SK-N-SH (cell line): ENCODE results near the gene CDK3. TPM values are rescaled to one million over a fixed set of nuclear protein-coding genes. Genes with fewer than 3 reads are reported as not detected.

Experiments used
- CTCF ChIA-PET: fragments of 300-600, 350-600 bp; formaldehyde crosslinking; extraction: SDS; loops from one replicate; lab custom pipeline; 2021; lab: Yijun Ruan, JAX
- POLR2A ChIA-PET: fragments of 350-600 bp; sonication (Branson Sonifier 250); formaldehyde crosslinking; extraction: SDS; loops from one replicate; lab custom pipeline; 2020; ENCODE audit warnings: antibody characterized with exemption, inconsistent platforms; lab: Yijun Ruan, JAX
- DNase-seq: peaks from one replicate; pipeline ENCODE4 v3.0.0; 2012
- H2AFZ ChIP-seq: fragments of 200-600 bp; sonication (generic); 2 replicates; pipeline ENCODE4 v1.8.1; 2016; ENCODE audit warnings: antibody characterized with exemption, mild to moderate bottlenecking, low read depth
- H3F3A ChIP-seq: fragments of 200-600 bp; sonication (generic); replicated peaks from 2 replicates; pipeline ENCODE3; 2016; ENCODE audit warnings: antibody characterized with exemption, mild to moderate bottlenecking; ENCODE audit not compliant: insufficient read depth
- H3K27ac ChIP-seq, 2 experiments: fragments of 200-500 bp in 1 of 2; fragments of 200-600 bp in 1 of 2; sonication (Bioruptor generic) in 1 of 2; sonication (generic), shearing (Covaris generic) in 1 of 2; 2 replicates each; pipeline versions ENCODE4 v1.5.1 to v1.6.1; 2014 to 2016; ENCODE audit warnings: low read depth in 2 of 2, inconsistent platforms in 1 of 2, low read length in 1 of 2, mild to moderate bottlenecking in 1 of 2, mixed read lengths in 1 of 2
- H3K27me3 ChIP-seq: fragments of 200-600 bp; sonication (generic), shearing (Covaris generic); 2 replicates; pipeline ENCODE4 v1.6.1; 2016; ENCODE audit warnings: mixed run types; ENCODE audit not compliant: insufficient read depth
- H3K36me3 ChIP-seq, 2 experiments: fragments of 200-500 bp in 1 of 2; fragments of 200-600 bp in 1 of 2; sonication (Bioruptor generic) in 1 of 2; sonication (generic) in 1 of 2; replicated peaks in 1 of 2; 2 replicates each; pipeline versions ENCODE3 to v1.5.1; 2014 to 2016; ENCODE audit warnings: low read length in 1 of 2, mild to moderate bottlenecking in 1 of 2; ENCODE audit not compliant: insufficient read depth in 2 of 2, control insufficient read depth in 1 of 2
- H3K4me1 ChIP-seq, 2 experiments: fragments of 200-500 bp in 1 of 2; fragments of 200-600 bp in 1 of 2; sonication (Bioruptor generic) in 1 of 2; sonication (generic), shearing (Covaris generic) in 1 of 2; 2 replicates each; pipeline versions ENCODE4 v1.5.1 to v1.6.1; 2014 to 2016; ENCODE audit warnings: low read depth in 1 of 2, low read length in 1 of 2, mixed run types in 1 of 2; ENCODE audit not compliant: insufficient read depth in 2 of 2, control insufficient read depth in 1 of 2
- H3K4me2 ChIP-seq: fragments of 200-600 bp; sonication (generic), shearing (Covaris generic); 2 replicates; pipeline ENCODE4 v1.6.1; 2017; ENCODE audit warnings: mixed run types
- H3K4me3 ChIP-seq, 2 experiments: fragments of 200-500 bp in 1 of 2; fragments of 200-600 bp in 1 of 2; sonication (Bioruptor generic) in 1 of 2; sonication (generic), shearing (Covaris generic) in 1 of 2; 2 replicates each; pipeline versions ENCODE4 v1.5.1 to v1.8.1; 2014 to 2016; ENCODE audit warnings: low read depth in 2 of 2, inconsistent platforms in 1 of 2, low read length in 1 of 2, mild to moderate bottlenecking in 1 of 2, mixed read lengths in 1 of 2, moderate library complexity in 1 of 2
- H3K79me2 ChIP-seq: fragments of 200-600 bp; sonication (generic); 2 replicates; pipeline ENCODE4 v1.8.1; 2017; ENCODE audit warnings: mild to moderate bottlenecking; ENCODE audit not compliant: insufficient read depth
- H3K9ac ChIP-seq: fragments of 200-600 bp; sonication (generic); 2 replicates; pipeline ENCODE4 v1.6.1; 2017; ENCODE audit warnings: mixed run types
- H3K9me2 ChIP-seq: fragments of 200-600 bp; sonication (generic); 2 replicates; pipeline ENCODE4 v1.6.1; 2017; ENCODE audit warnings: mixed run types
- H3K9me3 ChIP-seq: fragments of 200-600 bp; sonication (generic); 2 replicates; pipeline ENCODE4 v1.6.1; 2017; ENCODE audit warnings: mixed run types, mild to moderate bottlenecking, moderate library complexity
- H4K20me1 ChIP-seq: fragments of 200-600 bp; sonication (generic); 2 replicates; pipeline ENCODE4 v1.6.1; 2017; ENCODE audit warnings: mild to moderate bottlenecking, mixed run types; ENCODE audit not compliant: insufficient read depth
- ELF1 ChIP-seq: IDR thresholded peaks from 2 replicates; pipeline ENCODE4 v1.4.0; 2012
- EP300 ChIP-seq, 2 experiments: IDR thresholded peaks; 2 replicates each; pipeline versions ENCODE4 v1.4.0 to v1.6.1; 2012; ENCODE audit warnings: borderline replicate concordance in 1 of 2, low read depth in 1 of 2, low read length in 1 of 2
- EZH2phosphoT487 ChIP-seq: fragments of 200-600 bp; sonication (generic); IDR thresholded peaks from 2 replicates; pipeline ENCODE4 v1.6.1; 2017; ENCODE audit warnings: low read depth, mixed run types, mild to moderate bottlenecking, antibody characterized with exemption, moderate library complexity, borderline replicate concordance
- FOXM1 ChIP-seq: IDR thresholded peaks from 2 replicates; pipeline ENCODE4 v1.4.0; 2012; ENCODE audit warnings: low read depth, mild to moderate bottlenecking
- JUND ChIP-seq: IDR thresholded peaks from 2 replicates; pipeline ENCODE4 v1.4.0; 2012
- MEF2A ChIP-seq: IDR thresholded peaks from 2 replicates; pipeline ENCODE4 v1.4.0; 2012; ENCODE audit warnings: low read depth, borderline replicate concordance
- MXI1 ChIP-seq: IDR thresholded peaks from 2 replicates; pipeline ENCODE4 v1.6.1; 2012; ENCODE audit warnings: mild to moderate bottlenecking, low read depth, low read length, improper control_type of control experiment
- NFIC ChIP-seq: IDR thresholded peaks from 2 replicates; pipeline ENCODE4 v1.4.0; 2012; ENCODE audit warnings: borderline replicate concordance
- POLR2AphosphoS5 ChIP-seq: IDR thresholded peaks from 2 replicates; pipeline ENCODE4 v1.6.1; 2012; ENCODE audit warnings: low read depth, low read length
- RAD21 ChIP-seq: IDR thresholded peaks from 2 replicates; pipeline ENCODE4 v1.6.1; 2012; ENCODE audit warnings: mild to moderate bottlenecking, low read length
- RXRA ChIP-seq: IDR thresholded peaks from 2 replicates; pipeline ENCODE4 v1.4.0; 2012; ENCODE audit warnings: low read depth, mild to moderate bottlenecking, borderline replicate concordance
- SIN3A ChIP-seq: IDR thresholded peaks from 2 replicates; pipeline ENCODE4 v1.6.1; 2012; ENCODE audit warnings: low read depth, mild to moderate bottlenecking, low read length, moderate library complexity, borderline replicate concordance
- SMC3 ChIP-seq: IDR thresholded peaks from 2 replicates; pipeline ENCODE4 v1.6.1; 2012; ENCODE audit warnings: low read depth, low read length, improper control_type of control experiment
- TAF1 ChIP-seq: IDR thresholded peaks from 2 replicates; pipeline ENCODE4 v1.6.1; 2012; ENCODE audit warnings: low read depth, mild to moderate bottlenecking, low read length, moderate library complexity, borderline replicate concordance
- WGBS: methylation state at CpG from one replicate; pipeline ENCODE4 v1.1.6; 2017; ENCODE audit warnings: low lambda C conversion rate; 5-methylcytosine and 5-hydroxymethylcytosine counted together
- polyA plus RNA-seq, 3 experiments: library from polyadenylated mRNA; depleted of rRNA; stranded (reverse); fragments of >200 nt; gene quantifications; 2 replicates each; pipeline ENCODE4 v1.2.3, GENCODE V29; 2012
- TF ChIP-seq, protein P1 (sequence below): IDR thresholded peaks from 2 replicates; pipeline ENCODE4 v1.4.0; 2012; ENCODE audit warnings: low read depth, borderline replicate concordance
- TF ChIP-seq, protein P2 (sequence below): fragments of 150-350 bp; IDR thresholded peaks from 2 replicates; pipeline ENCODE4 v1.6.1; 2017; ENCODE audit warnings: antibody characterized with exemption, low read length, low read depth, borderline replicate concordance

Gene CDK3
- polyA plus RNA-seq, 1 of the 3 experiments (the other 2 are of a cell fraction): 14.6 TPM

DNA sequence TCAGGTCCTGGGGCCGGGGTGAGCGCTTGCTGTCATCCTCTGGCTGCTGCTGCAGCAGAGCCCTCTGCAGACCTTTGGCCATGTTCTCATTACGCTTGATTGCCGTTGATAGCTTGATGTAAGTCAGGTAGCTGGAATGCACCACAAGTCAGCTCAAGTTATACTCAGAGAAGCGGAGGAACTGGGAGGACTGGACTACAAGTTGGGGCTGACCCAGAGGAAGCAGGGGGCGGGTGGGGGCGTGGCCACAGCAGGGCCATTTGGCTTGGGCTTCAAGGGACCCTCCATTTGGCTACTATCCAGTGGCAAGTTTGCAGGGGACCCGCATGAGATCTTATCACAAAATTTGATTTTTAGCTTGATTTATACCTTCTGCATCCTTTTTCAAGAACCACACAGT, 45.4 kb downstream of the CDK3 start:
- no peaks in the 10 kb centered on the region for H4K20me1 ChIP-seq
- no peak overlapping the region for H2AFZ ChIP-seq
- H3F3A ChIP-seq: peaks cover 12% of the 10 kb centered on the region
- peaks cover 80 to 88% of the 10 kb centered on the region in 2 experiments for H3K36me3 ChIP-seq
- no peaks in the 10 kb centered on the region; the same call in 1 of the 2 replicates for H3K79me2 ChIP-seq
- H3K9ac ChIP-seq: no peak overlapping the region
- H3K27me3 ChIP-seq: no peaks in the 10 kb centered on the region
- WGBS: 90% methylated on average over 8 of the region's 8 CpGs
- H3K4me3 ChIP-seq: no peak overlapping the region
- no peak overlapping the region for H3K27ac ChIP-seq
- H3K4me2 ChIP-seq: no peak overlapping the region
- POLR2A ChIA-PET: no interaction called here
- no peaks in the 10 kb centered on the region for H3K4me1 ChIP-seq
- CTCF ChIA-PET: interaction anchor here (0.8 to 2.6 kb wide), 6 partner anchors 9 to 352 kb away, joined by 3 to 12 read pairs (median 4); partner anchors contain the start of gene CDK3
- DNase-seq: no peak
- TF ChIP-seq, protein P1, sequence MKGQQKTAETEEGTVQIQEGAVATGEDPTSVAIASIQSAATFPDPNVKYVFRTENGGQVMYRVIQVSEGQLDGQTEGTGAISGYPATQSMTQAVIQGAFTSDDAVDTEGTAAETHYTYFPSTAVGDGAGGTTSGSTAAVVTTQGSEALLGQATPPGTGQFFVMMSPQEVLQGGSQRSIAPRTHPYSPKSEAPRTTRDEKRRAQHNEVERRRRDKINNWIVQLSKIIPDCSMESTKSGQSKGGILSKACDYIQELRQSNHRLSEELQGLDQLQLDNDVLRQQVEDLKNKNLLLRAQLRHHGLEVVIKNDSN: no peak
- TF ChIP-seq RXRA: no peak
- TF ChIP-seq, protein P2, sequence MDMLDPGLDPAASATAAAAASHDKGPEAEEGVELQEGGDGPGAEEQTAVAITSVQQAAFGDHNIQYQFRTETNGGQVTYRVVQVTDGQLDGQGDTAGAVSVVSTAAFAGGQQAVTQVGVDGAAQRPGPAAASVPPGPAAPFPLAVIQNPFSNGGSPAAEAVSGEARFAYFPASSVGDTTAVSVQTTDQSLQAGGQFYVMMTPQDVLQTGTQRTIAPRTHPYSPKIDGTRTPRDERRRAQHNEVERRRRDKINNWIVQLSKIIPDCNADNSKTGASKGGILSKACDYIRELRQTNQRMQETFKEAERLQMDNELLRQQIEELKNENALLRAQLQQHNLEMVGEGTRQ: no peak
- no peak for TF ChIP-seq MEF2A
- TF ChIP-seq RAD21: no peak
- TF ChIP-seq TAF1: no peak
- TF ChIP-seq POLR2AphosphoS5: no peak
- no peak for TF ChIP-seq FOXM1
- no peak for TF ChIP-seq EP300 (IDR thresholded peaks at IDR 0.05; ENCODE audit: borderline replicate concordance in 1 of 2, low read depth in 1 of 2, low read length in 1 of 2)
- no peaks in the 10 kb centered on the region for H3K9me3 ChIP-seq
- no peaks in the 10 kb centered on the region for H3K9me2 ChIP-seq

DNA sequence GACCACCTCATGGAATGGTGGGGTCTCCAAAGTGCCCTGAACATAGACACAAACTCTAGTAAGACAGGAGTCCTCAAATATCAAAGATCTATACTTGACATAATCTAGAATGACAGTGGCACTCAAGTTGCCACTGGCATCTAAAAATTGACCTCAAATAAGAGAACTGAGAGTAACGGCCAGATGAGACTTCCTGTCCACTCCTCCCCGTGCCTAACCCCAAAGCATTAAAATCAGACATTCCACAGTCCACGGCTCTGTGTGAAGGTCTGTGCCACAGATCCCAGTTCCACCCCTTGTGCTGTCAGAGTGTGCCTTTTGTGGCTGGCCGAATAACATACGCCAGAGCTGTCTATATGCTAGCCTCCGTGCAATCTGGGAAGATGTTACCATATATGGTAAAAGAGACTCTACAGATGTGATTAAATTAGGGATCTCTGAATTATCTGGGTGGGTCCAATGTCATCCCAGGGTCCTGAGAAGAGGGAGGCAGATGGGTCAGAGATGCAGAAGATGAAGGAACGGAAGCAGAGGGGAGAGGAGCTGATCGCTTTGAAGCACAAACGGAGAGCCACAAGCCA, 47.5 kb downstream of the CDK3 start:
- TF ChIP-seq NFIC (no peak), JUND (no peak), RAD21 (no peak), SMC3 (no peak), MXI1 (no peak), SIN3A (no peak), FOXM1 (no peak), ELF1 (no peak), TAF1 (no peak), EZH2phosphoT487 (no peak)
- TF ChIP-seq, protein P1: no peak
- DNase-seq: no peak
- no peaks in the 10 kb centered on the region for H3K27me3 ChIP-seq
- H3F3A ChIP-seq: peaks cover 13% of the 10 kb centered on the region
- H3K9ac ChIP-seq: no peak overlapping the region
- H3K4me3 ChIP-seq: no peak overlapping the region
- H3K4me1 ChIP-seq: no peaks in the 10 kb centered on the region
- peaks cover 11% of the 10 kb centered on the region; the same call in 1 of the 2 replicates for H3K79me2 ChIP-seq
- no peaks in the 10 kb centered on the region for H4K20me1 ChIP-seq
- H3K27ac ChIP-seq: peak overlapping the region in 1 of 2 experiments; percentile 42; a peak in 2 of 4 replicates
- no peaks in the 10 kb centered on the region for H3K9me3 ChIP-seq
- ChIA-PET CTCF (interaction anchor here (0.8 to 2.4 kb wide), 2 partner anchors 10 to 11 kb away, joined by 3 to 6 read pairs; no protein-coding TSS in a partner anchor), POLR2A (no interaction called here)
- H3K9me2 ChIP-seq: no peaks in the 10 kb centered on the region
- no peak overlapping the region for H2AFZ ChIP-seq
- 88% methylated on average over 9 of the region's 9 CpGs for WGBS
- H3K4me2 ChIP-seq: no peak overlapping the region
- H3K36me3 ChIP-seq: peaks cover 74 to 85% of the 10 kb centered on the region in 2 experiments
